ENCODE measurements around the gene EIF2AK2. TPM values are rescaled to one million over a fixed set of nuclear protein-coding genes. Genes with fewer than 3 reads are reported as not detected.

EIF2AK2 gene
- total RNA-seq, 3 donors from 2014 or later = 13.8 to 23.4 (median 21.2) TPM

DNA sequence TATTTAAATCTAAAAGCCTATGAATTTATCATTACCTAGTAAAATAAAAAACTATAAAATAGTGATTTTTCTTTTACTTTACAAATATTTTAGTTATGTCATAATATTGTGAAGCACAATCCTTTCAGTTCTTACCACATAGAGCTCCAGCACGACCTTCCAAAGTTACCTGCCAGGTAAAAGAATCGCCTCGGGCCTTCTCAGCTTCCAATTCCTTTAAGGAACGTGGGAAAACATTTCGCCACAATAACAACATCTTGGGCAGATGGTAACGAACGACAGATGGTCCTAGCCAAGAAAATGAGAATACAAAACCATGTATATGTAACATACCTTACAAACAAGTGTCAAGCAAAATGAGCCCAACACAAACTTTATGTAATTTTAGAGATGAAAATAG is 96.3 kb downstream of the EIF2AK2 start:
- H3K9me3 Mint-ChIP-seq = no peaks in the 10 kb centered on the region
- no peak overlapping the region for H3K4me3 Mint-ChIP-seq
- H3K4me1 Mint-ChIP-seq (ENCODE audit: low read depth) = no peaks in the 10 kb centered on the region
- H3K27me3 Mint-ChIP-seq (ENCODE audit: low read depth) = no peaks in the 10 kb centered on the region
- ATAC-seq (no peak), DNase-seq (no peak)
- peaks cover 32% of the 10 kb centered on the region for H3K36me3 Mint-ChIP-seq (ENCODE audit: insufficient read depth)

DNA sequence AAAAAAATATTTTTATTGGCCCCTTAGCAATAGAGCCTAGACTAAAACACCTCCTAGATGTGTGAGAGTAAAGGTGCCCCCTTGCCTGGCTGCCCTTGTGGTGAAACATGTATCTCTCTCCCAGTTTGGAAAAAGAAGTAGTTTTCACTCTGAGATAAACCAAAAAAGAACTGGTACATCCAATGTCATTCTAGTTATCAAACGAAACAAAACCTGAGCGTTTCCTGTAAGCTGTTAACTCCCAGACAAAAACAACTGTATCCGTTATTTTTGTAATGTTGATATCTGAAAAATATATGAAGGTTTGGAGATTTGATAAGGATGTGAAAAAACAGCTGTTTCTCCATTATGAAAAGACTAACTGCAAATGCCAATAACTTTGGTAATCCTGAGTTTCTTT is 96.9 kb downstream of the EIF2AK2 start:
- H3K4me3 Mint-ChIP-seq = no peak overlapping the region
- DNase-seq (no peak), ATAC-seq (no peak)
- H3K27me3 Mint-ChIP-seq (ENCODE audit: low read depth) = no peaks in the 10 kb centered on the region
- H3K4me1 Mint-ChIP-seq (ENCODE audit: low read depth) = no peaks in the 10 kb centered on the region
- peaks cover 33% of the 10 kb centered on the region for H3K36me3 Mint-ChIP-seq (ENCODE audit: insufficient read depth)
- no peaks in the 10 kb centered on the region for H3K9me3 Mint-ChIP-seq

DNA sequence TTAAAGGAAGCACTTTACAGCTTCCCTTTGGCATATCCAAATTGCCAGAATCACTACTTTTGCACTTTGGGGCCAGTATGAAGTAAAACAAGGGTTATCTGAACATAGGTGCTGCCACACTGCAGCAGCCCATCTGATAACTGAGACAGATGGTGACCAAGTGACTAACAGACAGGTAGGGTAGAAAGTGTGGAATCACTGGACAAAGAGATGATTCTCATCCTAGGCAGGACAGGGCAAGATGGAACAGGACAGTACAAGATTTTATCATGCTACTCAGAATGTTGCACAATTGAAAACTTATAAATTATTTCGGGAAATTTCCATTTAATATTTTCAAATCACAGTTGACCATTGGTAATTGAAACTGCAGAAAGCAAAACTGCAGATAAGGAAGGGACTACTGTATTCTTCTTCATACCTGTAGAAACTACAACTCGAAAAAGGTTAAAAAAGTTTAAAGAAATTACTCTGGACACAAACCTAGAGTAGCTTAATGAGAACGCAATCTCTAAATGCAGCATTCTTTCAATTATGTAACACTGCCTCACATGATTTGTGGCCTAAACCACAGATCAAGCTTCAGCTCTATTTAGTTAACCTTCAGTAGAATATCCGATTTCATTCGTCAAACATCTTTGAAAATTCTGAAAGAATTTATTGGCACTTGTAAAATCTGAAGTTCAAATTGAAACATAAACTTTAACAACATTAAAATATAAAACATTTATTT is 104.0 kb downstream of the EIF2AK2 start:
- Mint-ChIP-seq H3K27me3 (ENCODE audit: low read depth) (no peaks in the 10 kb centered on the region), H3K4me1 (ENCODE audit: low read depth) (no peaks in the 10 kb centered on the region), H3K36me3 (ENCODE audit: insufficient read depth) (peaks cover 32% of the 10 kb centered on the region), H3K4me3 (no peak overlapping the region), H3K9me3 (no peaks in the 10 kb centered on the region)
- DNase-seq (no peak), ATAC-seq (no peak)

Other genes with a start within 250 kb of the EIF2AK2 start
- 10 to 100 TPM; 19.0 to 19.7 (median 19.7) TPM for gene STRN, start 190.4 kb downstream of the EIF2AK2 start, total RNA-seq
- 10 to 100 TPM; 11.3 to 18.2 (median 14.9) TPM for gene HEATR5B, start 72.6 kb downstream of the EIF2AK2 start, total RNA-seq
- gene GPATCH11, start 72.5 kb downstream of the EIF2AK2 start, total RNA-seq = 10 to 100 TPM; 17.0 to 18.4 (median 17.2) TPM
- not detected for gene SULT6B1, start 31.7 kb upstream of the EIF2AK2 start, total RNA-seq
- 10 to 100 TPM; 35.3 to 41.1 (median 37.0) TPM for gene CEBPZOS, start 39.5 kb upstream of the EIF2AK2 start, total RNA-seq
- gene CEBPZ, start 74.6 kb upstream of the EIF2AK2 start, total RNA-seq = 100 to 1,000 TPM; 103 to 131 (median 117) TPM
- gene NDUFAF7, start 74.7 kb upstream of the EIF2AK2 start, total RNA-seq = 10 to 100 TPM; 16.4 to 22.1 (median 17.9) TPM
- 10 to 100 TPM; 39.8 to 66.9 (median 48.4) TPM for gene PRKD3, start 167.9 kb upstream of the EIF2AK2 start, total RNA-seq
- 1 to 10 TPM; 5.5 to 7.0 (median 6.9) TPM for gene QPCT, start 187.7 kb upstream of the EIF2AK2 start, total RNA-seq

Data from activated T-cell treated with anti-CD3 and anti-CD28 coated beads, Interleukin-2, amount 50 U/mL, for 4 hours (primary cell).